Fibroblast of skin of abdomen (primary cell): ENCODE measurements around the gene CASP10.
A peak's percentile ranks its signal among the peaks of the same experiment; 100 is the strongest.

Experiments used
- DNase-seq: peaks from one replicate; pipeline ENCODE4 v3.0.0-alpha.2; 2013

Gene CASP10

DNA sequence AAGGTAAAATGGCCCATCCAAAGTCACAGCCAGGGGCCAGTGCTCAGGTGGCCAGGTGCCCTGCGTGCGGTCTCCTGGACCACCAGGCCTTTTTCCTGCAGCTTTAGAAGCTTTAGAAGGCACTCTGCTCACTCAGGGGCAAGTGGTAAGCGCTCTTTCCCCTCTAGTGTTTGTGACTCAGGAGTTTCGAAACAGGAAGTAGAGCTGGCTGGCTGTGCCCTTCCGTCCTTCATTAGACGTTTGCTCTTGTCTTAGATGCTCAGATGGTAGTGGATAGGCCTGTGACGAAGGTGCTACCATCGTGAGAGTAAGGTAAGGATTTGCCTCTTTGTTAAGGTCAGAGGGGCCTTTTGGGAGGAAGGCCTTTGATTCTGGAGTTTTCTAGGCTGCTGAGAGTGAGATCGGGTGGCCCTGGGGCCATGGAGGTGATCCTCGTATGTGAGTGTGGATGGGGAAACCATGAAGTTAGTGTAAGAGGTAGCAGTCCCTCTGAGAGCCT is 77.4 kb downstream of the CASP10 start, which contains the start of gene CASP8:
Gene CASP8 (plus strand): TSS at position 235 of the 499 bp plus-strand sequence. CDS start 5,951 bp downstream, outside the sequence.
- peak; percentile 41 for DNase-seq

DNA sequence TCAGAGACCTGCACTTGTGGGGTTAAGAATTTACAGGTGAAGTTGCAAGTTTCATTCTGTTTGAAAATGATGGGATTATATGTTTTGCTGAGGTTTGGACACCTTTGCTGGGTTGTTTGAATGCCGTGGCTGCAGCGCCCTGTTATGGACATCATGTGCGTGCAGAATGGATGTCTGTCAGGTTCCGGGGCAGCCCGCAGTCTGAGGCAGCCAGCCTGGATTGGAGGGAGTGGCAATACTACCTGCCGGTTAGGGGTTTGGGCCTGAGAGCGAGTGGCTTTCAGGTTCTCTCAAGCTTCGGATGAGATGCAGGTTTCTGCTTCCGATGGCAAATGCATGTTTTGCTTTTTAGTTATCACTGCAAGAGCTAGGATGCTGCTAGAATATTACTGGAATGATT is 78.5 kb downstream of the CASP10 start:
- no peak for DNase-seq

DNA sequence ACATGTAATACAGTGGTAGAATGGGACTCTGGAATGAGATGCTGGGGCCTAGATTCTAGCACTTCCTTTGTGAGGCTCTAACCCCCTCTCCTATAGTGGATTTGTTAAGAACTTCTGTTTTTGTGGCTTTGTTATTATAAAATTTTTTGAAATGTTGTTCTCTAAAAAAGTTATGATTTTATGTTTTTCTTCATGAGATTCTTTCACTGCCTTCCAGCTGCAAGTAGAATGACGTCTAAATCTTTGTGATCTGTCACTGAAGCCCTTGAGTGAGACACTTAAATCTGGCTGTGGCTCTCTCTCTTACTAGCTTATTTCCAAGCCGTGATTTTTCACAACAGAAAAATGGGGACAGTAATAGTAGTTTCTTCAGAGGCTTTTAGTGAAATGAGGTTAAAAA is 79.0 kb downstream of the CASP10 start:
- peak; percentile 13 for DNase-seq

GRCh38 chr2:201262718-201263117 is 79.8 kb downstream of the CASP10 start:
- DNase-seq: no peak

DNA sequence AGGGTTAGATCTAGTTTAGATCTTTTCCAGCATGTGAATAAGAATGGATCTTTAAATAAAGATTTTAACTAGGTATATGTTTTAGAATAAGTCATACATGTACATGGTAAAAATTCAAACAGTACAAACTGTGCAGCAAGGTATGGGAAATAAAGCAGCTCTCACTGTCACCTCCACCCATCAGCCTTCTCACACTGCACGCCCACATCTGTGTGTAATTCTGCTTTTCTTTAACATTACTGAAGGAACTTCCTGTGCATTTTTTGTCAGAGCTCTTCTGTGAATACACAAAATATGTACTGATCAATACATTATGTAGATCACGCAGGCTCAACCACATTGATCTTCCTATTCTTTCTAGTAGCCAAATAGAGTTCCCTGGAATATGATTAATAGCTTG is 80.8 kb downstream of the CASP10 start:
- no peak for DNase-seq

DNA sequence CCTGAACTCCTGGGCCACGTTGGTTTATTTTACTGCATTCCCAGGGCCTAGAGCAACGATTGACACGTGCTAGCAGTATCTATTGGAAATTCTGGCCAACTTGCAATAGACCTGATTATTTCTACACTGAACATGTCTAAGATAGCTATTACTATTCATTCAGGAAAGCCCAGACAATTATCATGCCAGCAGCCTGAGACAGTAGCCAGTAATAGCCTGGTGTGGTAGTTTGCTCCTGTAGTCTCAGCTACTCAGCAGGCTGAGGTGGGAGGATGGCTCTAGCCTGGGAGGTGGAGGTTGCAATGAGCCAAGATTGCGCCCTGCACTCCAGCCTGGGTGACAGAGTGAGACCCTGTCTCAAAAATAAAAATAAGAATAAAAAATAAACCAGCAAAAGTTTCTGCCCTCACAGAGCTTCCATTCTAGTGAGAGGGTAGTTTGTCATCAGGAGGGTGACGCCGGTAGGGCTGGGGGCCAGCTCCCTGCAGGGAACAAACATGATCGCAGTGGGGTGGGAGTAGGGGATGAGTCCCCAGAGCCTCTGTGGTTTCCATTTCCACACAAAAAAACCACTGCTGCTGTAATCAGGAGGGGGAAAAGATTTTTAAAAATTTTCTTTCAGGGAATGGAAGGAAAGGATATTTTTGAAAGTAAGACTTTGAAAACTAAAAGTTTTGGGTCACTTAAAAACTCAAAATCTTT is 81.7 kb downstream of the CASP10 start:
- DNase-seq: no peak

DNA sequence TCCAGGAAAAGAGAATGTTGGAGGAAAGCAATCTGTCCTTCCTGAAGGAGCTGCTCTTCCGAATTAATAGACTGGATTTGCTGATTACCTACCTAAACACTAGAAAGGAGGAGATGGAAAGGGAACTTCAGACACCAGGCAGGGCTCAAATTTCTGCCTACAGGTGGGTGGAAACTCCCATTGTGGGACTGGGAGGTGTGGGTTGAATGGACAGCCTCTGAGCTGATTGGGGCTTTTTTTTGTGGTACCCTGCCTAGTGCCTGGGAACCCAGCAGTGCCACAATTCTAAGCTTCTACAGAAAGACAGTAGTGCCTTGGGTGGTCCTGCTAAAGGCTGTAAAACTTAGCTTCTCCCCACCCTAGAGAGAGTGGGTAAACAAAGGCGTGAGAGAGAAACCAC is 83.7 kb downstream of the CASP10 start:
- no peak for DNase-seq

DNA sequence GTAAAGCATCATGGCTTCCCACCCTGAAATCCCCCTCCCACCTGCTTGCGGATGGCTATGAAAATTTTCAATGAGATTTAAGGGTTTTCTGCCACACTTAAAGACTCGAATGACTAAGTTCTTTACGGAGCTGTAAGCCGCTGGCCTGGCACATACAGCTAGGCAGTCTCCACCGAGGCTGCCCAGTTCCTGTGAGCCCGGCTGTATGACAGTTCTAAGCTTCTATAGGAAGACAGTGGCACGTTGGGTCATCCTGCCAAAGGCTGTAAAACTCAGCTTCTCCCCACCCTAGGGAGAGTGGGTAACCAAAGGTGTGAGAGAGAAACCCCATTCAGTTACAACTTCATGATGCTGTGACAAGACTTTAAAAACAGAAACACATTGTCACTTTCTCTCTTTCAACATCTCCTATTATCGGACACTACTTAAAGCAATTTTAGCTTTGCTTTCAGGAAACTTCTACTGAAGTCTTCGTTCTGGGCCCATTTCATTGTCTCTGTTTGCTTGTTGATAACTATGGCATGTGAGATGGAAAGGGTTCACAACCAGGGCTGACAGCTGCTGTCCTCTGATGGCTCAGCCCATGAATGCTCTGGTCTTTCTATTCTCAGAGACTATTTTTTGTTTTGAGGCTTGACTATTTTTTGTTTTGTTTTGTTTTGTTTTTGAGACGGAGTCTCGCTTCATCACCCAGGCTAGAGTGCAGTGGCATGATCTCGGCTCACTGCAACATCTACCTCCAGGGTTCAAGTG is 84.5 kb downstream of the CASP10 start:
- no peak for DNase-seq

DNA sequence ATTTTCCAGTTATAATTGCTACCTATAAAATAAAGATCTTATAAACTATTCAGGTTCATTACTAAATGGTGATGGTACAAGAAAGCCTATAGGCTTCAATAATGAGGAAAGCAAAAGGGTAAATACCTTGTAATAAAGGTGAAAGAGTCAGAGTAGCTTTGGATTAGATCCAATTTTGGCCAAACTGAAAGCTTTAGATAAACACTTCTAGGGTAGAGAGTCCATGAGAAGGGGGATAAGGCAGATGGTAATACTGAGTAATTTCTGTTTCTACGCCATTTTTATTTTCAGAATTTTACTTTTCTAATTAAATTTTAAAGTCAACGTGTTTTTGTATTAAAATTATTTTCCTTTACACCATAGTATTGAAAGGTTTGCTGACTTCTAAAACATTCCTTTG is 86.8 kb downstream of the CASP10 start:
- no peak for DNase-seq

DNA sequence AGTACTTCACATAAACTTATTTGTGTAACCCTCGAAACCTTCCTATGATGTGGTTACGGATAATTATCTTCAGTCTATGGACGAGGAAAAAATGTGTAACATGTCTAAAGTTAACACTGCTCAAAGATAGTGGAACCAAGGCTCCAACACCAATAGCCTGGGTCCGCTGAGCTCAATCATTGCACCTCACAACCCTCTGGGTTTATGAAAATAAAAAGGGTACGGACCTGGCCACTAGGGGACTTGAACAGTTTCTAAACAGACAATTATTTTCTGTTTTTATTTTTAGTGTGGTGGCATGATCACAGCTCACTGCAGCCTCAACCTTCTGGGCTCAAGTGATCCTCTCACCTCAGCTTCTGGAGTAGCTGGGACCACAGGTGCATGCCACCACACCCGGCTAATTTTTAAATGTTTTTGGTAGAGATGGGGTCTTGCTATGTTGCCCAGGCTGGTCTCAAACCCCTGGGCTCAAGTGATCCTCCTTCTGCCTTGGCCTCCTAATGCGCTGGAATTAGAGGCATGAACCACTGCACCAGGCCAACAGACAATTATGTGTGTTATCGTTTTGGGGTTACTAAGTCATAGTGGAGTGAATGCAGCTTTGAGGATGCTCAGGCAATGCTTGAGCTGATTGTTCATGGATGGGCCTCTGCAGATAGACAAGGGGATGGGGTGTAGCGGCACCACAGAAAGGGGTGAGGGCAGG is 87.5 kb downstream of the CASP10 start:
- DNase-seq: no peak

DNA sequence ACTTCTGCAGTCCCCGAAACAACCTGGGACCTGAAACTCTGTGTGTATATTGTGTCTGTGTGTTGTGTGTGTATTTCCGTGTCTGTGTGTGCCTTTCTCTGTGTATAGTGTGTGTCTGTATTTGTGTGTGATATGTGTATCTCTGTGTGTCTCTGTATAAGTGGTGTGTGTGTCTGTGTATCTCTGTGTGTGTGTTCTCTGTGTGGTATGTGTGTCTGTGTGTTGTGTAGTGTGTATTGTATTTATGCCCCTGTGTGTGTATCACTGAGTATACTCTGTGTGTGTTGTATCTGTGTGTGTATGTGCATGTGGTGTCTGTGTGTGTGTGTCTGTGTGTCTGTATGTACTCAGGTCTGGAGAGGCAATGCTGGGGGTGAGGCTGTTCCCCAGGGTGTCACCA is 89.0 kb downstream of the CASP10 start:
- DNase-seq: no peak

- no peak for DNase-seq
Observed at GRCh38 chr2:201273330-201273983, 90.5 kb downstream of the CASP10 start.

- DNase-seq: no peak
Observed at GRCh38 chr2:201275069-201275468, 92.1 kb downstream of the CASP10 start.

- DNase-seq: no peak
Observed at GRCh38 chr2:201275990-201276389, 93.0 kb downstream of the CASP10 start.

DNA sequence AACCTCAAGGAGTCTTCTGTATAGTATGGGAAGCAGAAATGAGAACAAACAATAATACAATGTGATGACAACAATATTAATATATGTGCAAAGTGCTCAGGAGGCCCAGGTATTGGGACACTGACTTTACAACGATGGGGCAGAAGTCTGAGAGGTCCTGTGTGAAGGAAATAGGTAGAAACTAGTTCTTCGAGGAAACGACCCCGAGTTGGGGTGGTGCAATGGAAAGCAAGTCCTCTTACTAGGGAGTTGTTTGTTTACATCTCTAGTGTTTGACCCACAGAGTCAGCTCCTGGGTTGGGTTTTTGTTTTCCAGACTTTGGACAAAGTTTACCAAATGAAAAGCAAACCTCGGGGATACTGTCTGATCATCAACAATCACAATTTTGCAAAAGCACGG is 93.6 kb downstream of the CASP10 start:
- DNase-seq: no peak
